ENCODE data around the gene PRR5.
"Not testable (repeated sequence)": the region's sequence is repeated elsewhere in the genome, so short reads cannot be mapped to it uniquely, and the experiment has no call there.

Gene PRR5

GRCh38 chr22:44676066-44676440 lies 26.0 kb upstream of the PRR5 start:
- not testable (repeated sequence) for DNase-seq

DNA sequence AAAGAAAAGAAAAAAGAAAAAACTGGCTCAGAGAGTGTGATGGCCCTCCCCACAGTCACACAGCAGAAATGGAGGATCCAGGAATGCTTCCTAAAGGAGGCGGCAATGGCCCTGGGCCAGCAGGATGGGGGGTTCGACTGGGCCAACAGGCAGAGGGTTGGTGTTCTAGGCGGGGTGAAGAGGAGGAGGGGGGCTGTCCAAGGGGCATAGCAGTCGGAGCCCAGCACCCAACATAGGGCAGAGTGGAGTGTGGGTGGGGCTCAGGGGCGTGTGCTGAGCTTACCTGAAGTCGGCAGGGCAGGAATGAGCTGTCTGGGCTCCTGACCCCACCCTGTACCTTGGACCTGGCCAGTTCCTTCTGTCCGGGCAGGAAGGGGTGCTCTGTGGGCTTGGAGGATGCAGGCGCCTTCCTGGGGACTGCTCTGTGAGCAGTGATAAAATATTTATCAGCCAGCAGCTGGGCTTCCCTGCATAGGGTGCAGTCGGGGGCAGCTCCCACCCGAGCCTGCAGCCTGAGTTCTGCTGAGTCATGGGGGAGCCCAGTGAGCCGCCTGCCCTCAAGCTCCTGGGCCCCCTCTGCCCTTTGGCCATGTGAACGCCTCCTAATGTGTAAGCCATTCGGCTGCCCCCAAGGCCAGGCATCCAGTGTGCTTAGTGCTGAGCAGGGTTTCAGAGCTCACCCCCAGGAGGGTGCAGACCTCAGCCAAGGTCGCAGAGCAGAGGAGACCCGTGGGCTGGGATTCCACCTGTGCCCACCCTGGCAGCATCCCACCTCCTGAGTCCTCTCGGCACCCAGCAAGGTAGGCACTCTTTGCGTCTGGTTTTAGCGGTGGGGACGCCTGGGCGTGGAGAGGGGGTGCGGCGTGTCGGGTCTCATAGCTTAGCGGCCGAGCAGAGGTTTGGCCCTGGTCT lies 25.3 kb upstream of the PRR5 start:
- DNase-seq = peak; percentile 61

GRCh38 chr22:44677353-44677840 lies 24.6 kb upstream of the PRR5 start:
- no peak for DNase-seq

DNA sequence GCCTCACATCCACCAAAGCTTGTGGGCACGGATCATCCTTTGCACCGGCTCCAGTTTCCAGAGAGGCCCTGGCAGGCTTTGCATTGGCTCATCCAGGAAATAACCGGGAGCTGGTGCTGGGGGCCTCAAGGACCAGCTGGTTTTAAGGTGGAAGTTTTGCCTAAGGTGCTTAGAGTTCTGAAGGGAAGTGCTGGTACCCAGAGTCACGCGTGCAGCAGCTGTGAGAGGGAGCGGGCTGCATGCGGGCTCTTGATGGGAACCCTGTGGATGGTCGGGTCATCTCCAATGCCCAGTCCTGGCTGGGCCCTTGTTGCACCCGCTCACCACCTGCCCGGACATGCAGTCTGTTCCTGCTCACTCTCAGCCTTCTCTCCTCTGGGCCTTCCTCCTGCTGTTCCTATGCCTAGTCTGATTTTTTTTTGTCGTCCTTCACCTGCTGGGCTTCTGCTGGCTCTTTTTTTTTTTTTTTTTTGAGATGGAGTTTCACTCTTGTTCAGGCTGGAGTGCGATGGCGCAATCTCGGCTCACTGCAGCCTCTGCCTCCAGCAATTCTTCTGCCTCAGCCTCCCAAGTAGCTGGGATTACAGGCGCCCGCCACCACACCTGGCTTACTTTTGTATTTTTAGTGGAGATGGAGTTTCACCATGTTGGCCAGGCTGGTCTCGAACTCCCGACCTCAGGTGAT lies 24.0 kb upstream of the PRR5 start:
- DNase-seq = no peak

GRCh38 chr22:44678556-44679305 lies 23.3 kb upstream of the PRR5 start:
- DNase-seq = no peak

DNA sequence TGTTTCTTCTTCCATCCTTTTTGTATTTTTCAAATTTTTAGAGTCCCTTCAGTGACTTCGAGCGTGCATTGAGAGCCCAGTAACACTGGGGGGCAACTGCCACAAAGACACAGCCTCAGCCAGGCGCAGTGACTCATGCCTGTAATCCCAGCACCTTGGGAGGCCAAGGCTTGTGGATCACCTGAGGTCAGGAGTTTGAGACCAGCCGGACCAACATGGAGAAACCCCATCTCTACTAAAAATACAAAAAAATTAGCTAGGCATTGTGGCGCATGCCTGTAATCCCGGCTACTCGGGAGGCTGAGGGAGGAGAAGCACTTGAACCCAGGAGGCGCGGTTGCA lies 22.7 kb upstream of the PRR5 start:
- not testable (repeated sequence) for DNase-seq

GRCh38 chr22:44680058-44680457 lies 21.9 kb upstream of the PRR5 start:
- DNase-seq = no peak

DNA sequence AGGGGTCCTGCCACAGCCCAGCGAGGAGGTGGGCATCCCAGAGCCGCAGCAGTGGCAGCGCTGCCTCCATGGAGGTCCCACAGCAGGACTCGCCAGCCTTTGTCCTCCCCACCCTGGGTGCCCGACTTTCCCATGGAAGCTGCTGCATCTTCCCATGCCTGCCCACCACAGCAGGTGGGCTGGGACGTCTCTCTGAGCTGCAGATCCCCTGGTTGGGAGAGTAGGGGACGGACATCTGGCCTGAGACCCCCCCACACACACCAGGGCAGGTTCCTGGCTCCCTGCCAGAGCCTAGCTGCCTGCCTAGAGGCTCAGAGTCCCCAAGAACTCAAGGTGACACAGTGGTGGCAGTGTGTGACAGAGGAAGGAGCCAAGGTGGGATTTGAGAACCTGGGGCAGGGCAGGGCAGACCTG lies 21.5 kb upstream of the PRR5 start:
- DNase-seq = no peak

DNA sequence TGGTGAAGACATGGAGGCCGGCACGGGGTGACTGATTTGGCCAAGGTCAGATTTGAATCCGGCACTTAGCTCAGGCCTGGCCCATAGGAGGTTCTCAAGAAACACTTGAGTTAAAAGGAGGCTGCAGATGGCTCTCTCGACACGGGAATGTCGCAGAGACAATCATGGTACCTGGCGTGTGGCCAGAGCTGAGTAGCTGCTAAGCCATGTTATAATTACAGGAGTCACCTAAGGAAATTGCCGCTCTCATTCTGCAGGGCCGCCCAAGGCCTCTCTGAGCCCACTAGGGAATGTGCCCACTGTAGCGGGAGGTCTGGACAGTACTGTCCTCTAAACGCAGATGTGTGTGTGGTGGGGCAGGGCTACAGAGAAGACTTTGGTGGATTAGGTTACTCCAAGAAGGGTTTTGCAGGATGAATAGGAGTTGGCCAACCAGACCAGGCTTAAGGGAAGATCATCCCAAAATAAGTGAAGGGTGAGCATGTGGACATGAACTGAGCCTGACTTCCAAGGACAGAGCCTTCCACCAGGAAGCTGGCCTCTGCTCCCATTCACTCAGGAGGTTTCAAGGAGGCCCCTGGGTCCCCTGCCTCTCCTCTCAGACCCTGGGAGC lies 19.3 kb upstream of the PRR5 start:
- DNase-seq = no peak

DNA sequence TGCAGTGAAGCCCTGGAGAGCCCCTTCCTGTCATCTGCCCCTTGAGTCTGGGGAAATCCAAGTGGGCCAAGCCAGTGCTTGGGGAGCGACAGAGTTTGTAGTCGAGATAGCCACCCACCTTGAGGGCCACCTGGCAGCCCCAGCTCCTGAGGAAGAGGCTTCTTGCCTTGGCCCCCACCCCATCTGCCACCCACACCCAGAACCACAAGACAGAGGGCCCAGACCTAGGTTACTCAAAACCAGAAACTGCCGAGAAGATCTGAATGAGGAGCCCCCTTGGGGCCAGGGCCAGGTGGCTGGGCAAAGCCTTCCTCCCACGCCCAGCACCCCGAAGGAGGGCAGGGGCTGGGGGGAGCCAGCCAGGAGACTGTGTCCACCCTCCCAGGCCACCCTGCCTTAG lies 18.8 kb upstream of the PRR5 start:
- DNase-seq = no peak

GRCh38 chr22:44683881-44684280 lies 18.1 kb upstream of the PRR5 start:
- no peak for DNase-seq

DNA sequence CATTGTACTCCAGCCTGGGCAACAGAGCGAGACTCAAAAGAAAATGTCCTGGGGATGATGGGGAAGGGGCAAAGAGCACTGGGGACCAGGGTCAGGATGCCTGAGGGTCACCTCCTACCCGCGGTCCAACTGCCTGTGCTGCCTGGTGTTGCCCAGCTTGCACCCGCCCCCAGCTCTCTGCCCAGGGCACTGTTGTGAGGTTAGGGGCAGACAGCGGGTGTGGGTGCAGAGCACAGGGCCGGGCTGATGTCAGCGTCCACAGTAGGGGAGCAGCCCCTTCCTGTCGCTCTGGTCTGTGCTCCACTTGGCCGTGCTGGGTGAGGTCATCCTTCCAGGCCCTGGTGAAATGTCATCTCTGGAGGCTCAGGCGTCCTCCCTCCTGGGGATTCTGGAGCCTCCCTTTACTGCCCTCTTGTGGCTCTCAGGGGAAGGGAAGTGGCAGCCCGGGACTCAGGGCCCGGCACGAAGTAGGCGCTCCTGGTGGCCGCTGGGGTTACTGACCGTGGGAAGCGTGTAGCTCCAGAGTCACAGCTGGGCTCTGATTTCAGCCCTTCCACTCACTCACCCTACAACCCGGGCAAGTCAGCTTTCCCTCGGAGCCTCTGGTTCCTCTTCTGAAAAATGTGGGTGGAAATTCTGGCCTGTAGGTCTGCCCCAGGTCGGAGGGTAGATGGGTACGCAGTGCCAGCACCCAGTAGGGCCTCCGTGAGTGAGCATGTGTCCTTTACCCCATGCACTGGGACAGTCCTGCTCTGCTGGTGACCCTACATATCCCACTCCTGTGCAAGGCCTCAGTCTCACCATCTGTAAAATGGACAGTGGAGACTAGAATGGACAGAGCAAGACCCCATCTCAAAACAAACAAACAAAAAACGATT lies 17.3 kb upstream of the PRR5 start:
- peak; percentile 31 for DNase-seq

GRCh38 chr22:44685384-44686056 lies 16.5 kb upstream of the PRR5 start:
- peak; percentile 81 for DNase-seq

GRCh38 chr22:44686873-44687600 lies 15.0 kb upstream of the PRR5 start:
- no peak for DNase-seq

GRCh38 chr22:44689173-44689572 lies 12.8 kb upstream of the PRR5 start:
- DNase-seq = no peak

DNA sequence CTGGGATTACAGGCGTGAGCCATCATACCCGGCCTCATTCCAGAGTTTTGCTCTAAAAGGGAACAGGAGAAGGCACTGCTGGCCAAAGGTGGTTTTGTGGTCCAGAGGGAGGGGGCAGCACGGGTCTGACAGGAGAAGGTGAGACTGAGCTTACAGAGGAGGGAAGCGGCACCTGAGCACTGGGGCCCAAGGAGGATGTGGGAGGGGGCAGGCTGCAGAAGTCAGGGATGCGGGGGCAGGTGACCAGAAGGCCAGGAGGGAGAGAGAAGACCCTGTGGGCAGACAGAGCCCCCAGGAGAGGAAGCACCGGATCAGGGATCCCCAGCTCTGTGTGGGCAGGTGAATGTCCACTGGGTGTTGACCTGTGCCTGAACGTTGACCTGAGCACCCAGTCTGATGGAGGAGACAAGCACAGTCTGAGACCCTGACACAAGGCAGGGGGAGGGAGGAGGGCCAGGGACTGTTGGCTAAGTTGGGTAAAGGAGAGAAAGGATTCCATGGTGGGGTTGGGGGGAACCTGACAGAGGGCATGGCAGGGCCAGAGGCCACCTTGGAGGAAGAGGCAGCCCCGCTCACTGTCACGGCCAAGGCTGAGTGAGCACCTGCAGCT lies 12.0 kb upstream of the PRR5 start:
- DNase-seq = no peak

- no peak for DNase-seq
Measured at GRCh38 chr22:44691796-44692661, 10.0 kb upstream of the PRR5 start.

GRCh38 chr22:44692662-44693007 lies 9.4 kb upstream of the PRR5 start:
- DNase-seq = no peak

- DNase-seq = no peak
Measured at GRCh38 chr22:44693145-44693544, 8.9 kb upstream of the PRR5 start.

All from GDM1 (cell line).